ENCODE data around the gene HRC. TPM values are rescaled to one million over a fixed set of nuclear protein-coding genes. Genes with fewer than 3 reads are reported as not detected.
"Not testable (repeated sequence)": the region's sequence is repeated elsewhere in the genome, so short reads cannot be mapped to it uniquely, and the experiment has no call there.

HRC gene
- total RNA-seq, 2 donors from 2014 or later: not detected

DNA sequence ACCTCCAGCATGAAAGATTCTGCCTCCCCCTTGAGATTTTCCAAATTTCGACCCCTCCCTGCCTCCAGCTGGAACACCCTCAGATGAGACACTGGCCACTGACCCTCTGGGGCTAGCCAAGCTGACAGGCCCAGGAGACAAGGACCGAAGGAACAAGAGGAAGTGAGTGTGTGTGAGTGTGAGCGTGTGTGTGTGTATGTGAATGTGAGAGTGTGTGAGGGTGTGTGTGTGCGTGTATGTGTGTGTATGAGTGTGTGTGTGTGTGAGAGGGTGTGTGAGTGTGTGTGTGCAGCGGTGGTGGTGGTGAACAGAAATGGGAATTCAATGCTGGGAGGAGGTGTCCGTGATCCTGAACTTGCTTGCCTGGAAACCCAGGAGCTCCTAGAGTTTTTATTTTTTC is 13.8 kb downstream of the HRC start:
- Mint-ChIP-seq H3K4me3 (no peak overlapping the region), H3K9me3 (no peaks in the 10 kb centered on the region), H3K36me3 (ENCODE audit: insufficient read depth in 2 of 2) (no peaks in the 10 kb centered on the region), H3K27me3 (ENCODE audit: low read depth) (peaks cover 29% of the 10 kb centered on the region), H3K27ac (no peak overlapping the region), H3K4me1 (ENCODE audit: low read depth) (peaks cover 28% of the 10 kb centered on the region)
- no peak for DNase-seq
- no peak for ATAC-seq (replicated peaks in 1 of 2)

- Mint-ChIP-seq H3K27me3 (ENCODE audit: low read depth) (peaks cover 25% of the 10 kb centered on the region), H3K36me3 (ENCODE audit: insufficient read depth in 2 of 2) (no peaks in the 10 kb centered on the region), H3K4me1 (ENCODE audit: low read depth) (peaks cover 24% of the 10 kb centered on the region), H3K4me3 (no peak overlapping the region), H3K9me3 (no peaks in the 10 kb centered on the region), H3K27ac (no peak overlapping the region)
- DNase-seq (no peak), ATAC-seq (replicated peaks in 1 of 2) (no peak)
These were observed 14.2 kb downstream of the HRC start for GRCh38 chr19:49140951-49141350.

DNA sequence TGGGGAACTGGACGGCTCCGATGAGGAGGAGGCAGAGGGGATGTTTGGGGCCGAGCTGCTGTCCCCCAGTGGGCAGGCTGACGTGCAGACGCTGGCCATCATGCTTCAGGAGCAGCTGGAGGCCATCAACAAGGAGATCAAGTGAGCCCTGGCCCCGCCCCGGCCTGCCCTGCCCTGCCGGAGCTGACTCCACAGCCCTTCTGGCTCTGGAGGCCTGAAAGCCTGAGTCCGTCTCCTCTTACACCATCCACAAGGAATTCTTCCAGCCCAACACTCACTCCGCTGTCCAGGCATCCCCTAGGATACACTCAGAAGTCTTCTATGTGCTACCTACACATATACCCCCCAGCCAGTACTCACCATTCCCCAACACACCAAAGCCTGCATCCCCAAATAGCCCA is 18.4 kb downstream of the HRC start:
- no peak overlapping the region for H3K27ac Mint-ChIP-seq
- H3K9me3 Mint-ChIP-seq: no peaks in the 10 kb centered on the region
- H3K36me3 Mint-ChIP-seq (ENCODE audit: insufficient read depth in 2 of 2): no peaks in the 10 kb centered on the region
- no peak overlapping the region for H3K4me3 Mint-ChIP-seq
- ATAC-seq (replicated peaks in 1 of 2): no peak
- DNase-seq: no peak
- no peaks in the 10 kb centered on the region for H3K4me1 Mint-ChIP-seq (ENCODE audit: low read depth)
- H3K27me3 Mint-ChIP-seq (ENCODE audit: low read depth): no peaks in the 10 kb centered on the region

DNA sequence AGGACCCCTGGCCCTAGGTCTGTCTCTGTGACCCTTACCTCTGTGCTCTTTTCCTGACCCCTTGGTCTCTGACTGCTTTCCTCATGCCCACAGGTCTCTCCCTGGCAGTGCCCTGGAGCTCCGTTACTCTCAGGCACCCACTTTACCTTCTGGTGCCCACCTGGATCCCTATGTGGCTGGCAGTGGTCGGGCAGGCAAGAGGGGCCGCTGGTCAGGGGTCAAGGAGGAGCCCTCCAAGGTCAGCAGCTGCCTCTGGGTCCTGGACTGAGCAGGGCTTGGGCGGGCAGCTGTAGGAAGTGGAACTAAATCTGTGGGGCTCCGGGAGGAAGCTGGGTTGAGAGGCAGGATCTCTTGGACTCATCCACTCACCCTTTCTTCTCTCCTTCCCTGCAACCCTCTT is 19.5 kb downstream of the HRC start:
- no peak overlapping the region for H3K27ac Mint-ChIP-seq
- H3K36me3 Mint-ChIP-seq (ENCODE audit: insufficient read depth in 2 of 2): no peaks in the 10 kb centered on the region
- no peaks in the 10 kb centered on the region for H3K9me3 Mint-ChIP-seq
- ATAC-seq (replicated peaks in 1 of 2) (no peak), DNase-seq (no peak)
- H3K4me1 Mint-ChIP-seq (ENCODE audit: low read depth): no peaks in the 10 kb centered on the region
- no peak overlapping the region for H3K4me3 Mint-ChIP-seq
- H3K27me3 Mint-ChIP-seq (ENCODE audit: low read depth): no peaks in the 10 kb centered on the region

GRCh38 chr19:49133621-49134454 is 21.4 kb downstream of the HRC start:
- H3K4me3 Mint-ChIP-seq: peak overlapping the region; percentile 67 to 81
- DNase-seq: peak; percentile 57 to 74
- no peak overlapping the region for H3K27ac Mint-ChIP-seq

DNA sequence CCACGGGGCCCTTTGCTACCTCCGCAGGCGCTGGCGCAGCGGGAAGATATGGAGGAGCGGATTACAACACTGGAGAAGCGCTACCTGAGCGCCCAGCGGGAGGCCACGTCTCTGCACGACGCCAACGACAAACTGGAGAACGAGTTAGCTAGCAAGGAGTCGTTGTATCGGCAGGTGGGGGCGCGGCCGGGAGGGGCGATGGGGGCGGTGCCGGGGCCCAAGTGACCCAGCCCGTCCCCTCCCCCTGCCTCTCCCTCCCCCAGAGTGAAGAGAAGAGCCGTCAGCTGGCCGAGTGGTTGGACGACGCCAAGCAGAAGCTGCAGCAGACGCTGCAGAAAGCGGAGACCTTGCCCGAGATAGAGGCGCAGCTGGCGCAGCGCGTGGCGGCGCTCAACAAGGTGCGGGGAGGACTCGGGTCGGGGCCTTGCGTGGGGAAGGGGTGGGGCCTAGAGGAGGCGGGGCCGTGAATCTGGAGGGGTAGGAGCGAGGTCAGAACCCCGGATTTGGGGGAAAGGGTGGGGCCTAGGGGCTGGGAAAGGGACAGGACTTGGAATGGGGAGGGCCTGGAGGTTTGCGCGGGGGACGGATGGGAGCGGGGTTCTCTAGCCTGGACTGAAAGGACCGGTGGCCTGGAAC is 22.1 kb downstream of the HRC start:
- Mint-ChIP-seq H3K36me3 (ENCODE audit: insufficient read depth in 2 of 2) (no peaks in the 10 kb centered on the region), H3K4me1 (ENCODE audit: low read depth) (peaks cover 17% of the 10 kb centered on the region), H3K4me3 (peak overlapping the region; percentile 67 to 81), H3K27me3 (ENCODE audit: low read depth) (no peaks in the 10 kb centered on the region), H3K9me3 (no peaks in the 10 kb centered on the region), H3K27ac (no peak overlapping the region)
- DNase-seq (peak; percentile 34 to 48), ATAC-seq (replicated peaks in 1 of 2) (peak; percentile 8 to 48)

More at GRCh38 chr19:49133621-49134454, 21.4 kb downstream of the HRC start:
- ATAC-seq (replicated peaks in 1 of 2): peak; percentile 72 to 84
- Mint-ChIP-seq H3K36me3 (ENCODE audit: insufficient read depth in 2 of 2) (no peaks in the 10 kb centered on the region), H3K4me1 (ENCODE audit: low read depth) (peaks cover 9% of the 10 kb centered on the region), H3K9me3 (no peaks in the 10 kb centered on the region), H3K27me3 (ENCODE audit: low read depth) (no peaks in the 10 kb centered on the region)

DNA sequence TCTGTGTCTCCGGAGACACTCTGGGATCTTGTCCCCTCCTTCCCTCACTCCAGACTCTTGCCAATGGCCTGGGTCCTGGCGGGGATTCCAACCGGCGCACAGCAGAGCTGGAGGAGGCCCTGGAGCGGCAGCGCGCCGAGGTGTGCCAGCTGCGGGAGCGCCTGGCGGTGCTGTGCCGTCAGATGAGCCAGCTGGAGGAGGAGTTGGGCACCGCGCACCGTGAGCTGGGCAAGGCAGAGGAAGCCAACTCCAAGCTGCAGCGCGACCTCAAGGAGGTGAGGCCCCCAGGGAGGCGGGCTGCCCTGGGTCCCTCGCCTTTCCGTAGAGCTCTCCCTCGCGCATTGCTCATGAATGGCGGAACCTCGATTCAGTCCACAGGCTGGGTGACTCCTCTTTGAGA is 24.9 kb downstream of the HRC start:
- Mint-ChIP-seq H3K36me3 (ENCODE audit: insufficient read depth in 2 of 2) (no peaks in the 10 kb centered on the region), H3K4me1 (ENCODE audit: low read depth) (peaks cover 22% of the 10 kb centered on the region), H3K9me3 (no peaks in the 10 kb centered on the region), H3K27me3 (ENCODE audit: low read depth) (no peaks in the 10 kb centered on the region), H3K27ac (no peak overlapping the region), H3K4me3 (no peak overlapping the region)
- DNase-seq (no peak), ATAC-seq (replicated peaks in 1 of 2) (no peak)

- peaks cover 22% of the 10 kb centered on the region for H3K4me1 Mint-ChIP-seq (ENCODE audit: low read depth)
- DNase-seq: no peak
- H3K4me3 Mint-ChIP-seq: peak overlapping the region; percentile 88 to 98
- H3K27me3 Mint-ChIP-seq (ENCODE audit: low read depth): no peaks in the 10 kb centered on the region
- no peak overlapping the region for H3K27ac Mint-ChIP-seq
- no peak for ATAC-seq (replicated peaks in 1 of 2)
- H3K9me3 Mint-ChIP-seq: no peaks in the 10 kb centered on the region
- H3K36me3 Mint-ChIP-seq (ENCODE audit: insufficient read depth in 2 of 2): no peaks in the 10 kb centered on the region
These were observed 26.0 kb downstream of the HRC start for GRCh38 chr19:49129238-49129583.

GRCh38 chr19:49128545-49129237 is 26.5 kb downstream of the HRC start:
- no peak for DNase-seq
- H3K4me3 Mint-ChIP-seq: peak overlapping the region; percentile 88 to 98
- no peaks in the 10 kb centered on the region for H3K36me3 Mint-ChIP-seq (ENCODE audit: insufficient read depth in 2 of 2)
- no peaks in the 10 kb centered on the region for H3K27me3 Mint-ChIP-seq (ENCODE audit: low read depth)
- H3K9me3 Mint-ChIP-seq: no peaks in the 10 kb centered on the region
- no peak overlapping the region for H3K27ac Mint-ChIP-seq
- ATAC-seq (replicated peaks in 1 of 2): no peak
- peaks cover 22% of the 10 kb centered on the region for H3K4me1 Mint-ChIP-seq (ENCODE audit: low read depth)

DNA sequence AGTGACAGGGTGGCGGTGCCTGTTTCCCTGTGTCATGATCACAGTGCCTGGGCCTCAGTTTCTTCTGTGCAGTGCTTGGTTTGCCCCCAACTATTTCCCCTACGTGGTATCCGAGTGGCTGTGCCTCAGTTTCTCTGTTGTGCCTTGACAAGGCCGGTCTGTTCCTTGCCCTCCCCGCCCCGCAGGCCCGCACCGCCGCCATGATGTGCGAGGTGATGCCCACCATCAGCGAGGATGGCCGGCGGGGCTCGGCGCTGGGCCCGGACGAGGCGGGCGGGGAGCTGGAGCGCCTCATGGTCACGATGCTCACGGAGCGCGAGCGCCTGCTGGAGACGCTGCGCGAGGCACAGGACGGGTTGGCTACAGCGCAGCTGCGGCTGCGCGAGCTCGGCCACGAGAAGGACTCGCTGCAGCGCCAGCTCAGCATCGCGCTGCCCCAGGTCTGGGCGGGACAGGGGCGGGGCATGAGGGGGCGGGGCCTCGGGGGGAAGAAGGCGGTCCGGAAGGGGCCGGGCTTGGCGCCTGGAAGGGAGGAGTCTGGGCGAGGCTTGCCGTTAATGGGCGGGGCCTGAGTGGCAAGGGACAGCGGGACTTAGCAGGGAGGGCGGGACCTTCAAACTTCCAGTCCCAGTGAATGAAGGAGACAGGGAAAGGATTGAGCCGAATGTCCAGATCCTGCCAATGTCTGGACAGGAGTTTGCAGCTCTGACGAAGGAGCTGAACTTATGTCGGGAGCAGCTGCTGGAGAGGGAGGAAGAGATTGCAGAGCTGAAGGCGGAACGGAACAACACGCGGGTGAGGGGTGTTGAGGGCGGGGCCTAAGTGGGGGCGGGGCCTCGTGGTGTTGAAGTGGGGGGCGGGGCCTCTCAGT is 27.3 kb downstream of the HRC start:
- peak; percentile 97 for DNase-seq
- Mint-ChIP-seq H3K9me3 (no peaks in the 10 kb centered on the region), H3K27ac (no peak overlapping the region), H3K27me3 (ENCODE audit: low read depth) (no peaks in the 10 kb centered on the region), H3K4me1 (ENCODE audit: low read depth) (peaks cover 22% of the 10 kb centered on the region), H3K4me3 (peak overlapping the region; percentile 88 to 98), H3K36me3 (ENCODE audit: insufficient read depth in 2 of 2) (no peaks in the 10 kb centered on the region)
- ATAC-seq (replicated peaks in 1 of 2): peak; percentile 96 to 97

- not testable (repeated sequence) for H3K9me3 Mint-ChIP-seq; H3K36me3 Mint-ChIP-seq (ENCODE audit: insufficient read depth in 2 of 2); ATAC-seq (replicated peaks in 1 of 2); H3K27me3 Mint-ChIP-seq (ENCODE audit: low read depth); H3K27ac Mint-ChIP-seq; DNase-seq
- H3K4me3 Mint-ChIP-seq: peak overlapping the region in 1 of 2 donors; percentile 62
- H3K4me1 Mint-ChIP-seq (ENCODE audit: low read depth): peaks cover 22% of the 10 kb centered on the region
These were observed 28.0 kb downstream of the HRC start for GRCh38 chr19:49127225-49127624.

DNA sequence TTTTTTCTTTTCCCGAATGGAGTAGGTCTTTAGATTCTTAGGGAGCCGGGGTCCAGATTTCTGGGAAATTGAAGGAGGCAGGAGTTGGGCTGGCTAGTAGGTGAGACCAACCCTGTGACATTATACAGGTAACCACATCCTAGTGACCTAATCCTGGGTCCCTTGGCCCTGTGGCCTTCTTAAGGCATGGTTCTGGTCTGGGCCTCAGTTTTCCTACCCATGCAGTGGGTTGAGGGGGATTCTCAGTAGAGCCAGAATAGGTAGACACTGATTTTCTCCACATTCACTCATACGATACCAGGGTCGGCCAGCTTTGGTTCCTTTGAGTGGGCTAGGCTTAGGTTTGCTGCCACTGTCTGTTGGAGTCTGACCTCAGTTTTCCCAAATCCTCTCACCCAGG is 28.6 kb downstream of the HRC start:
- no peak overlapping the region for H3K27ac Mint-ChIP-seq
- peaks cover 0 to 2% of the 10 kb centered on the region in 2 donors for H3K36me3 Mint-ChIP-seq (ENCODE audit: insufficient read depth in 2 of 2)
- H3K27me3 Mint-ChIP-seq (ENCODE audit: low read depth): no peaks in the 10 kb centered on the region
- ATAC-seq (replicated peaks in 1 of 2): no peak
- H3K4me3 Mint-ChIP-seq: peak overlapping the region in 1 of 2 donors; percentile 62
- peaks cover 22% of the 10 kb centered on the region for H3K4me1 Mint-ChIP-seq (ENCODE audit: low read depth)
- H3K9me3 Mint-ChIP-seq: no peaks in the 10 kb centered on the region
- DNase-seq: no peak
